PC-3 (cell line): ENCODE results near the gene PRR36.

Source experiments
- EZH2phosphoT487 ChIP-seq: fragments of 300-600 bp; sonication (generic); IDR thresholded peaks from 2 replicates; pipeline ENCODE4 v1.6.1; 2018; ENCODE audit warnings: mild to moderate bottlenecking, antibody characterized with exemption, low read length, borderline replicate concordance
- TF ChIP-seq, protein P1 (sequence below): fragments of 300-600 bp; sonication (generic); conservative IDR thresholded peaks from 2 replicates; pipeline ENCODE4 v1.5.1; 2017; ENCODE audit warnings: antibody characterized with exemption, low read depth, mild to moderate bottlenecking, low read length

DNA sequence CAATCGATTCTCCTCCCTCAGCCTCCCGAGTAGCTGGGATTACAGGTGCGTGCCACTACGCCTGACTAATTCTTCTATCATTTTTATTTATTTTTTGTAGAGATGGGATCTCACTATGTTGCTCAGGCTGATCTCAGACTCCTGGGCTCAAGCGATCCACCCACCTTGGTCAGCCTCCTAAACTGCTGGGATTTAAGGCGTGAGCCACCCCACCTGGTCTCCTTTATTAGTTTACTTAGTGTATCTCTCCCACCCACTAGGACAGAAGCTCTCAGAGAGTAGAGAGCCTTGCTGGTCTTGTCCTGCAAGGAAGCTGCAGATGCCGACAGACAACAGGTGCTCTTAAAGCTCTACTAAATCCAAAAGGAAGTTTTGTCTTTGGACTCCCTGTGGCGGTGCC, 11.6 kb upstream of the PRR36 start:
- TF ChIP-seq, protein P1, sequence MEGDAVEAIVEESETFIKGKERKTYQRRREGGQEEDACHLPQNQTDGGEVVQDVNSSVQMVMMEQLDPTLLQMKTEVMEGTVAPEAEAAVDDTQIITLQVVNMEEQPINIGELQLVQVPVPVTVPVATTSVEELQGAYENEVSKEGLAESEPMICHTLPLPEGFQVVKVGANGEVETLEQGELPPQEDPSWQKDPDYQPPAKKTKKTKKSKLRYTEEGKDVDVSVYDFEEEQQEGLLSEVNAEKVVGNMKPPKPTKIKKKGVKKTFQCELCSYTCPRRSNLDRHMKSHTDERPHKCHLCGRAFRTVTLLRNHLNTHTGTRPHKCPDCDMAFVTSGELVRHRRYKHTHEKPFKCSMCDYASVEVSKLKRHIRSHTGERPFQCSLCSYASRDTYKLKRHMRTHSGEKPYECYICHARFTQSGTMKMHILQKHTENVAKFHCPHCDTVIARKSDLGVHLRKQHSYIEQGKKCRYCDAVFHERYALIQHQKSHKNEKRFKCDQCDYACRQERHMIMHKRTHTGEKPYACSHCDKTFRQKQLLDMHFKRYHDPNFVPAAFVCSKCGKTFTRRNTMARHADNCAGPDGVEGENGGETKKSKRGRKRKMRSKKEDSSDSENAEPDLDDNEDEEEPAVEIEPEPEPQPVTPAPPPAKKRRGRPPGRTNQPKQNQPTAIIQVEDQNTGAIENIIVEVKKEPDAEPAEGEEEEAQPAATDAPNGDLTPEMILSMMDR = no peak
- no peak for TF ChIP-seq EZH2phosphoT487
